RWPE1 (cell line): ENCODE results near the gene DHX34.

ENCODE experiments used
- CTCF ChIA-PET: fragments of 350-600 bp; sonication (Branson Sonifier 250); formaldehyde crosslinking; extraction: SDS; loops from one replicate; lab custom pipeline; 2021; lab: Yijun Ruan, JAX
- POLR2A ChIA-PET: fragments of 400-600 bp; formaldehyde crosslinking; extraction: SDS; loops from one replicate; lab custom pipeline; 2020; ENCODE audit warnings: antibody characterized with exemption; ENCODE audit not compliant: low non-redundant PET; lab: Yijun Ruan, JAX
- DNase-seq: peaks from one replicate; pipeline ENCODE4 v3.0.0; 2012; ENCODE audit warnings: low spot score
- H3K27ac ChIP-seq: fragments of 450-650 bp; 2 replicates; pipeline ENCODE4 v1.5.1; 2017
- TF ChIP-seq, protein P1 (sequence below): fragments of 450-650 bp; conservative IDR thresholded peaks from 2 replicates; pipeline ENCODE4 v1.5.1; 2017; ENCODE audit warnings: low read depth, mild to moderate bottlenecking

DHX34 gene

DNA sequence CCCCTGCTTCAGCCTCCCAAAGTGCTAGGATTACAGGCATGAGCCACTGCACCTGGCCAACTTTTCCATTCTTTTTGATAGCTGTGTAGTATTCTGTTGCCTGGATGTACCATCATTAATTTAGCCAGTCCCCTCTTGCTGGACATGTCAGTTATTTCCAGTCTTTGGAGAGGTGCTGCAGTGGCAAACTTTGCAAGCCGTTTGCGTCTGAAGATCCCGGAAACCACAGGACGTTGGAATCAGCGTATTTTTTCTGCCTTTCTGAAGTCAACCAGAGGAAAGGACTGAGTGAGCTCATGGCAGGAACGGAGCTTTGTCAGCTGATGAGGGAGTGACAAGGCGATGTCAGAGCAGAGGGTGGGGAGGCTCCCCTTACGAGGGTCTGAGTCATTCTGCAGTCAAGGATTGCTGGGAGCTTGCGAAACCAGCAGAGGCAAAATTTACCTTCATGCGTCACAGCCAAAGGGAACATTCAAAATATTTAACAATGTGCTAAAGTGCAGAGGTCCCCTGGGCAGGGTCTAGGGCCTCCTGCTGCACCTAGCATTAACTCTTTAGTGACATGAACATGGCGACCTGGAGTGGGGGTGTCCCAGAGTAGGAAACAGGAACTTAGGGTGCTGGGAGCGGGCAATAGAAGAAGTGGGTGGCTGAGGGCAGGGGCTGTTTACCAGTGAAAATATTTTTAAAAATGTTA, 33.8 kb upstream of the DHX34 start:
- peak; percentile 94 for DNase-seq
- CTCF ChIA-PET = interaction anchor here (0.6 to 2.0 kb wide), 6 partner anchors 20 to 553 kb away, joined by 3 to 9 read pairs (median 4); partner anchors contain the start of gene DHX34
- TF ChIP-seq, protein P1, sequence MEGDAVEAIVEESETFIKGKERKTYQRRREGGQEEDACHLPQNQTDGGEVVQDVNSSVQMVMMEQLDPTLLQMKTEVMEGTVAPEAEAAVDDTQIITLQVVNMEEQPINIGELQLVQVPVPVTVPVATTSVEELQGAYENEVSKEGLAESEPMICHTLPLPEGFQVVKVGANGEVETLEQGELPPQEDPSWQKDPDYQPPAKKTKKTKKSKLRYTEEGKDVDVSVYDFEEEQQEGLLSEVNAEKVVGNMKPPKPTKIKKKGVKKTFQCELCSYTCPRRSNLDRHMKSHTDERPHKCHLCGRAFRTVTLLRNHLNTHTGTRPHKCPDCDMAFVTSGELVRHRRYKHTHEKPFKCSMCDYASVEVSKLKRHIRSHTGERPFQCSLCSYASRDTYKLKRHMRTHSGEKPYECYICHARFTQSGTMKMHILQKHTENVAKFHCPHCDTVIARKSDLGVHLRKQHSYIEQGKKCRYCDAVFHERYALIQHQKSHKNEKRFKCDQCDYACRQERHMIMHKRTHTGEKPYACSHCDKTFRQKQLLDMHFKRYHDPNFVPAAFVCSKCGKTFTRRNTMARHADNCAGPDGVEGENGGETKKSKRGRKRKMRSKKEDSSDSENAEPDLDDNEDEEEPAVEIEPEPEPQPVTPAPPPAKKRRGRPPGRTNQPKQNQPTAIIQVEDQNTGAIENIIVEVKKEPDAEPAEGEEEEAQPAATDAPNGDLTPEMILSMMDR = no peak
- peak overlapping the region; percentile 82 for H3K27ac ChIP-seq
- POLR2A ChIA-PET = no interaction called here

DNA sequence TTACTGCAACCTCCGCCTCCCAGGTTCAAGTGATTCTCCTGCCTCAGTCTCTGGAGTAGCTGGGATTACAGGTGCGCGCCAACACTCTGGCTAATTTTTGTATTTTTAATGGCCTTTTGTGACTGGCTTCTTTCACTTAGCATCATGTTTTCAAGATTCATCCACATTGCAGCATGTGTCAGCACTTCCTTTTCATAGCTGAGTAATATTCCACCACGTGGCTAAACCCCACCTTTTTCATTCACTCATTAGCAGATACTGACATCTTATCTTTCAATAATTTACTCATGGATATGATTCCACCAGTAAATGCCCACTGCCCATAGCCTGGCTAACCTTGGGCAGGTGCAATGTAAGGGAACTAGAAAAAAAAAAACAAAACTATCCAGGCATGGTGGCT, 32.6 kb upstream of the DHX34 start:
- POLR2A ChIA-PET = no interaction called here
- no peak for DNase-seq
- no peak overlapping the region for H3K27ac ChIP-seq
- TF ChIP-seq, protein P1 = no peak
- CTCF ChIA-PET = interaction anchor here (0.7 to 2.0 kb wide), 2 partner anchors 32 to 64 kb away, joined by 7 to 9 read pairs; partner anchors contain the start of gene DHX34

DNA sequence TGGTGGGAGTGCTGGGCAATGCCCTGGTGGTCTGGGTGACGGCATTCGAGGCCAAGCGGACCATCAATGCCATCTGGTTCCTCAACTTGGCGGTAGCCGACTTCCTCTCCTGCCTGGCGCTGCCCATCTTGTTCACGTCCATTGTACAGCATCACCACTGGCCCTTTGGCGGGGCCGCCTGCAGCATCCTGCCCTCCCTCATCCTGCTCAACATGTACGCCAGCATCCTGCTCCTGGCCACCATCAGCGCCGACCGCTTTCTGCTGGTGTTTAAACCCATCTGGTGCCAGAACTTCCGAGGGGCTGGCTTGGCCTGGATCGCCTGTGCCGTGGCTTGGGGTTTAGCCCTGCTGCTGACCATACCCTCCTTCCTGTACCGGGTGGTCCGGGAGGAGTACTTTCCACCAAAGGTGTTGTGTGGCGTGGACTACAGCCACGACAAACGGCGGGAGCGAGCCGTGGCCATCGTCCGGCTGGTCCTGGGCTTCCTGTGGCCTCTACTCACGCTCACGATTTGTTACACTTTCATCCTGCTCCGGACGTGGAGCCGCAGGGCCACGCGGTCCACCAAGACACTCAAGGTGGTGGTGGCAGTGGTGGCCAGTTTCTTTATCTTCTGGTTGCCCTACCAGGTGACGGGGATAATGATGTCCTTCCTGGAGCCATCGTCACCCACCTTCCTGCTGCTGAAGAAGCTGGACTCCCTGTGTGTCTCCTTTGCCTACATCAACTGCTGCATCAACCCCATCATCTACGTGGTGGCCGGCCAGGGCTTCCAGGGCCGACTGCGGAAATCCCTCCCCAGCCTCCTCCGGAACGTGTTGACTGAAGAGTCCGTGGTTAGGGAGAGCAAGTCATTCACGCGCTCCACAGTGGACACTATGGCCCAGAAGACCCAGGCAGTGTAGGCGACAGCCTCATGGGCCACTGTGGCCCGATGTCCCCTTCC, 28.9 kb upstream of the DHX34 start:
- CTCF ChIA-PET = interaction anchor here (0.6 kb wide), 1 partner anchor 164 kb away, joined by 5 read pairs; the partner anchor contains the start of gene KPTN
- POLR2A ChIA-PET = no interaction called here
- TF ChIP-seq, protein P1 = no peak
- no peak overlapping the region for H3K27ac ChIP-seq
- DNase-seq = no peak

DNA sequence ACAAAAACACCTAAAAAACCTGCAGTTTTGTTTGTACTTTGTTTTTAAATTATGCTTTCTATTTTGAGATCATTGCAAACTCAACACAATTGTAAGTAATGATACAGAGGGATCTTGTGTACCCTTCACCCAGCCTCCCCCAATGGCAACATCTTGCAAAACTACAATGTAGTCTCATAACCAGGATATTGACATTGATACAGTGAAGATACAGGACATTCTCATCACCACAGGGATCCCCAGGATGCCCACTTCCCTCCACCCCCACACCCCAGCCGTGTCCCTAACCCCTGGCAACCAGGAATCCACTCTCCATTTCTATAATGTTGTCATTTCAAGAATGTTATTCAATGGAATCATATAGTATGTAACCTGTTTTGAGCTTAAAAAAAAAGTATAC, 27.5 kb upstream of the DHX34 start:
- no peak overlapping the region for H3K27ac ChIP-seq
- ChIA-PET POLR2A (no interaction called here), CTCF (no interaction called here)
- DNase-seq = no peak
- TF ChIP-seq, protein P1 = no peak

DNA sequence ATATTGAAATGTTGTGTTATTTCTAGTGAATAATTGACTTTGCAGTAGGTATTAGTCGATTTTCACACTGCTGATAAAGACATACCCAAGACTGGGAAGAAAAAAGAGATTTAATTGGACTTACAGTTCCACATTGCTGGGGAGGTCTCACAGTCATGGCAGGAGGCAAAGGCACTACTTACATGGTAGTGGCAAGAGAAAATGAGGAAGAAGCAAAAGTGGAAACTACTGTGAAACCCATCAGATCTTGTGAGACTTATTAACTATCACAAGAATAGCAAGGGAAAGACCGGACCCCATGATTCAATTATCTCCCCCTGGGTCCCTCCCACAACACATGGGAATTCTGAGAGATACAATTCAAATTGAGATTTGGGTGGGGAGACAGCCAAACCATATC, 27.1 kb upstream of the DHX34 start:
- H3K27ac ChIP-seq = no peak overlapping the region
- CTCF ChIA-PET = no interaction called here
- TF ChIP-seq, protein P1 = no peak
- DNase-seq = no peak
- POLR2A ChIA-PET = no interaction called here

DNA sequence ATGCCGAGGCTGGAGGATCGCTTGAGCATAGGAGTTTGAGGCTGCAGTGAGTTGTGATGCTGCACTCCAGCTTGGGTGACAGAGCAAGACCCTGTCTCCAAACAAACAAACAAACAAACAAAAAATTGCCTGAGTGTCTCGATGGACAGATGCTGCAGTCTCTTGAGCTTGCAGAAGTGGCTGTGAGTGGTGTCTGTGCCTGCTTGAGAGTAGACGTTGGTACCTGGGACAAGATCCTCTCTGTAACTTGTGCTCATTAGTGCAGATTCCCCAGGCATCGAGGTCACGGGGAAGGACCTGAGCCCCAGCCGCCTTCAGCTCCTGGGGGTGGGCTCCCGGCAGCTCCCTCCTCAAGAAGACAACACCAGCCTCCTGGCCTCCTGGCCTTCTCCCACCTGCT, 25.7 kb upstream of the DHX34 start:
- CTCF ChIA-PET = interaction anchor here (0.6 to 1.0 kb wide), 2 partner anchors 26 to 221 kb away, joined by 4 read pairs; partner anchors contain the start of gene DHX34
- POLR2A ChIA-PET = no interaction called here
- no peak for DNase-seq
- H3K27ac ChIP-seq = no peak overlapping the region
- TF ChIP-seq, protein P1 = no peak
